ELF-1 (cell line): ENCODE data around the gene SRC.

Experiments used
- DNase-seq: peaks from one replicate; pipeline ENCODE4 v3.0.0-alpha.2; 2016; ENCODE audit warnings: low read depth, low spot score

Gene SRC

GRCh38 chr20:37447688-37448087 is 101.7 kb downstream of the SRC start:
- no peak for DNase-seq

GRCh38 chr20:37449276-37449675 is 103.3 kb downstream of the SRC start:
- DNase-seq: no peak

DNA sequence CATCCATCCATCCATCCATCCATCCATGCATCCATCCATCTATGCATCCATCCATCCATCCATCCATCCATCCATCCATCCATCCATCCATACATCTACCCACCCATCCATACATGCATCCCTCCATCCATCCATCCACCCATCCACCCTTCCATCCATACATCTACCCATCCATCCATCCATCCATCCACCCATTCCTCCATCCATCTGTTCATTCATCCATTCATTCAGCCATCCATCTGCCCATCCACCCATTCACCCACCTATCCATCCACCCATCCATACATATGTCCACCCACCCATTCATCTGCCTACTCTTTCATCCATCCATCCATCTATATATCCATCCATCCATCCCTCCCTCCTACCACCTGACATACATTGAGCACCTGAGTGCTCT is 104.4 kb downstream of the SRC start:
- no peak for DNase-seq

GRCh38 chr20:37451616-37452015 is 105.7 kb downstream of the SRC start:
- DNase-seq: no peak

DNA sequence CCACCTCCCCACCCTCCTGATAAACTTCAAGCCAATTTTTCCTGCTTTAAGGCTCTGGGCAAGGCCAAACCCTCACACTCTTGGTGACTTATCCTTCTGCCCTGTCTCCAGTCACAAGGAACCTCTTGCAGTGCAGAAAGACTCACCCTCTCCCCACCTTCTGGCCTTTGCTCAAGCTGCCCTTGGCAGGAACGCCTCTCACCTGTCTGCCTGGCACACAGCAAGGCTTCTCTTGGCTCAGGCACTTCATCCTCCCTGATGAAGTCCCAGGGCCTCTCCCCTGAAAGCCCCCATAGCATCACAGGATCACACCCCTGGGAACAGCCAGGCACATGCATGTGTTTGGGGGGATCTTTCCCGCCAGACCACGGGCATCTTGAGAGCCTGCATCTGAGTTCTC is 106.3 kb downstream of the SRC start:
- DNase-seq: no peak

DNA sequence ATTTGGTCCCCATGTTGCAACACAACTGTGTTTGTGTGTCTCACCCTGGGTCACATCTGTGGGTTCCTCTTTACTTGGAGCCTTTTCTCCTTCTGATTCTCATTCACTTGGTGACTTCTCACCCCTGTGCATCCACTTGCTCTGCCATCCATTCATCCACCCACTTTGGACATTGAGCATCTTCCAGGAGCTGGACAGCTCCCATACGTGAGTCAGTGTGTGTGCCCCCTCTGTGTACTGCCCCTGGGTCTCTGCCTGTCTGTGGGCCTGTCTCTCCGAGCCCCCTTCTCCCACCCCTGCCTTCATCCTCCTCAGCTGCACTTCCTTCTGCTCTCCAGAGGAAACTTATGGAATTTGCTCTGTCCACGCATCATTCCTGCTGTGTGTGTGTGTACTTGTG is 107.3 kb downstream of the SRC start:
- no peak for DNase-seq

GRCh38 chr20:37453836-37454235 is 107.9 kb downstream of the SRC start:
- DNase-seq: no peak

GRCh38 chr20:37454636-37455385 is 108.9 kb downstream of the SRC start:
- no peak for DNase-seq
